Smooth muscle cell (in vitro differentiated cells): Measurements from ENCODE around the gene ALX1. TPM values are rescaled to one million over a fixed set of nuclear protein-coding genes. Genes with fewer than 3 reads are reported as not detected.
A peak's percentile ranks its signal among the peaks of the same experiment; 100 is the strongest.

Source experiments
- DNase-seq: peaks from one replicate; lab custom pipeline; 2025; ENCODE audit not compliant: unreplicated experiment; lab: John Stamatoyannopoulos, UW
- H2AFZ ChIP-seq: fragments of 200-600 bp; sonication (generic); 2 replicates; pipeline ENCODE4 v1.6.0; 2016; ENCODE audit warnings: antibody characterized with exemption, low read depth, mild to moderate bottlenecking
- H3F3A ChIP-seq: fragments of 200-600 bp; sonication (generic); 2 replicates; pipeline ENCODE4 v1.6.0; 2017; ENCODE audit warnings: antibody characterized with exemption, low read depth
- H3K27ac ChIP-seq: fragments of 200-600 bp; sonication (generic); 2 replicates; pipeline ENCODE4 v1.5.1; 2016; ENCODE audit warnings: low read depth, mild to moderate bottlenecking
- H3K27me3 ChIP-seq: fragments of 200-600 bp; sonication (generic); 2 replicates; pipeline ENCODE4 v1.6.1; 2016; ENCODE audit warnings: low read depth, mild to moderate bottlenecking
- H3K36me3 ChIP-seq: fragments of 200-600 bp; sonication (generic); 2 replicates; pipeline ENCODE4 v1.5.1; 2016; ENCODE audit warnings: low read depth
- H3K4me1 ChIP-seq: fragments of 200-600 bp; sonication (generic); 2 replicates; pipeline ENCODE4 v1.5.1; 2016; ENCODE audit warnings: low read depth
- H3K4me2 ChIP-seq: fragments of 200-600 bp; sonication (generic); 2 replicates; pipeline ENCODE4 v1.6.0; 2016; ENCODE audit warnings: mild to moderate bottlenecking
- H3K4me3 ChIP-seq: fragments of 200-600 bp; sonication (generic); 2 replicates; pipeline ENCODE4 v1.5.1; 2016; ENCODE audit warnings: mild to moderate bottlenecking
- H3K79me2 ChIP-seq: fragments of 200-600 bp; sonication (generic); 2 replicates; pipeline ENCODE4 v1.6.0; 2016; ENCODE audit warnings: low read depth, mild to moderate bottlenecking
- H3K9ac ChIP-seq: fragments of 200-600 bp; sonication (generic); 2 replicates; pipeline ENCODE4 v1.6.0; 2016; ENCODE audit warnings: low read depth
- H3K9me3 ChIP-seq: fragments of 200-600 bp; sonication (generic); replicated peaks from 2 replicates; pipeline ENCODE4 v1.5.1; 2016; ENCODE audit warnings: low read depth
- H4K20me1 ChIP-seq: fragments of 200-600 bp; sonication (generic); 2 replicates; pipeline ENCODE4 v1.6.0; 2016; ENCODE audit warnings: low read depth
- WGBS: methylation state at CpG from one replicate; pipeline ENCODE4 v1.1.7; 2016; ENCODE audit warnings: low lambda C conversion rate; 5-methylcytosine and 5-hydroxymethylcytosine counted together
- polyA plus RNA-seq: library from polyadenylated mRNA; unstranded; fragments of >200 nt; fragmentation: Nextera tagmentation; extraction: Ambion mirVana; gene quantifications from 2 replicates; pipeline ENCODE4 v1.2.1, GENCODE V29; 2016
- total RNA-seq: library from RNA; depleted of rRNA; stranded (reverse); fragments of >200 nt; gene quantifications from 2 replicates; pipeline ENCODE4 v1.2.3, GENCODE V29; 2014
- TF ChIP-seq, protein P1 (sequence below): fragments of 200-600 bp; sonication (generic); IDR thresholded peaks from 2 replicates; pipeline ENCODE4 v1.5.1; 2017; ENCODE audit warnings: borderline replicate concordance, mild to moderate bottlenecking, antibody characterized with exemption; ENCODE audit not compliant: insufficient read depth, poor library complexity, severe bottlenecking

ALX1 gene
- total RNA-seq, result 1.5 and 3.1 TPM in 2 replicates
- 0.69 and 3.5 TPM in 2 replicates for polyA plus RNA-seq

DNA sequence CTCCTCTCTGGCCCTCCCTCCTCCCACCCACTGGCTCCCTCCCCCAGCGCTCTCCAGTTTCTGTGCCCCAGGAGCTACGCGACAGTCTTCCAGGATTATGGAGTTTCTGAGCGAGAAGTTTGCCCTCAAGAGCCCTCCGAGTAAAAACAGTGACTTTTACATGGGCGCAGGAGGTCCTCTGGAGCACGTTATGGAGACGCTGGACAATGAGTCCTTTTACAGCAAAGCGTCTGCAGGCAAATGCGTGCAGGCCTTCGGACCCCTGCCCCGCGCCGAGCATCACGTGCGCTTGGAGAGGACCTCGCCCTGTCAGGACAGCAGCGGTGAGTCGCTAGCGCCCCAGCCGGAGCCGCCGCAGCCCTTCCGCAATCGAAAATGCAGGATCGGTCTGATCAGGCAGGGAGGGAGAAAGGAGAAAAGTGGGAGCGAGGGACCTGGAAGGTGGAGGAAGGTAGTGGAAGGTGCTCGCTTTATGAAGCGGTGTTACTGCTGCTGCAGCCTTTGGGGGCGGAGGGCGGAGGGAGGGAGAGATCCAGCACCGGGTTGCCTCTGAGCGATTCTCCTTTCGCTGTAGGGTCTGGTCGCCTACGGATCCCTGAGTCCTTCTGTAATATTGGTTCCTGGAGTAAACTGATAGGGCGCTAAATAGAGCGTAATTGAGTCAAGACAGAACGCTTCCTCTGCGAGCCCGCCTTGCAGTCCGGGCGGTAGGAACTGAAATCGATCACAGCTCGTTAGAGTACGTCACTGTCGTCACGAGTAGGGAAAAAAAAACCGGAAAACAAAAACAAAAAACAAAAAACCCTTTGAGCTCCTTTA is at the start of gene ALX1:
TSS of gene ALX1 (plus strand) at position 56 of the 819 bp plus-strand sequence. CDS start at position 98, 42 bp downstream.
- Histone ChIP-seq H3K36me3 (no peaks in the 10 kb centered on the region), H3F3A (no peaks in the 10 kb centered on the region), H3K27me3 (peaks cover 66% of the 10 kb centered on the region), H3K27ac (peak within 1 kb of the TSS; percentile 47), H2AFZ (peak within 1 kb of the TSS; percentile 96), H3K9me3 (no peaks in the 10 kb centered on the region), H3K4me1 (peaks cover 7% of the 10 kb centered on the region), H3K4me3 (peak within 1 kb of the TSS; percentile 58), H4K20me1 (no peaks in the 10 kb centered on the region), H3K9ac (peak within 1 kb of the TSS; percentile 37), H3K79me2 (peaks cover 5% of the 10 kb centered on the region), H3K4me2 (peak within 1 kb of the TSS; percentile 88)
- TF ChIP-seq, protein P1, sequence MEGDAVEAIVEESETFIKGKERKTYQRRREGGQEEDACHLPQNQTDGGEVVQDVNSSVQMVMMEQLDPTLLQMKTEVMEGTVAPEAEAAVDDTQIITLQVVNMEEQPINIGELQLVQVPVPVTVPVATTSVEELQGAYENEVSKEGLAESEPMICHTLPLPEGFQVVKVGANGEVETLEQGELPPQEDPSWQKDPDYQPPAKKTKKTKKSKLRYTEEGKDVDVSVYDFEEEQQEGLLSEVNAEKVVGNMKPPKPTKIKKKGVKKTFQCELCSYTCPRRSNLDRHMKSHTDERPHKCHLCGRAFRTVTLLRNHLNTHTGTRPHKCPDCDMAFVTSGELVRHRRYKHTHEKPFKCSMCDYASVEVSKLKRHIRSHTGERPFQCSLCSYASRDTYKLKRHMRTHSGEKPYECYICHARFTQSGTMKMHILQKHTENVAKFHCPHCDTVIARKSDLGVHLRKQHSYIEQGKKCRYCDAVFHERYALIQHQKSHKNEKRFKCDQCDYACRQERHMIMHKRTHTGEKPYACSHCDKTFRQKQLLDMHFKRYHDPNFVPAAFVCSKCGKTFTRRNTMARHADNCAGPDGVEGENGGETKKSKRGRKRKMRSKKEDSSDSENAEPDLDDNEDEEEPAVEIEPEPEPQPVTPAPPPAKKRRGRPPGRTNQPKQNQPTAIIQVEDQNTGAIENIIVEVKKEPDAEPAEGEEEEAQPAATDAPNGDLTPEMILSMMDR, result no peak
- DNase-seq, result peak; percentile 69
- WGBS, result under 1% methylated on average over 49 of the region's 49 CpGs

DNA sequence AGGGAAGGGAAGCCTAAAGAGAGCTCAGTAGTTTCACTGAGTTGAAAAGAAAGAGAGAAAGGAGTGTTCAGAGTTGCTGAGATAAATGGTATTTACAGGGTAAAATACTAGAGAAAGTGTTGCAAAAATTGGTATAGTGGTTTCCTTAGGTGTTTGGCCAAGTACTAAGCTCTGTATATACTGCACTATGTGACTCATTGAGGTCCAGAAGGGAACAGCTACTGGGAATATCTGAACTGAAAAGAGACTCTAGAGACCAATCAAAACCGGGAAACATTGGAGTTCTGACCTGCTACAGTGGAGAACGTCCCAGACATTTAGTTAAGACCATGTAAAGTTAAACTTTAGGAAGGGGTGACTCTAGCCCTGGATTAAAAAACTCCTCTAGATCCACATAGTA is 42.7 kb upstream of the ALX1 start:
- DNase-seq, result no peak
- no peaks in the 10 kb centered on the region for H3K4me1 ChIP-seq
- H3K27me3 ChIP-seq, result no peaks in the 10 kb centered on the region
- no peak overlapping the region for H3K4me2 ChIP-seq
- no peak overlapping the region for H3K9ac ChIP-seq
- H4K20me1 ChIP-seq, result no peaks in the 10 kb centered on the region
- no peak overlapping the region for H3K4me3 ChIP-seq
- no peaks in the 10 kb centered on the region for H3K9me3 ChIP-seq
- H3K36me3 ChIP-seq, result no peaks in the 10 kb centered on the region
- H3F3A ChIP-seq, result no peaks in the 10 kb centered on the region
- H3K79me2 ChIP-seq, result no peaks in the 10 kb centered on the region
- TF ChIP-seq, protein P1, result no peak
- 68% methylated on average over 2 of the region's 2 CpGs for WGBS
- no peak overlapping the region for H3K27ac ChIP-seq
- no peak overlapping the region for H2AFZ ChIP-seq

DNA sequence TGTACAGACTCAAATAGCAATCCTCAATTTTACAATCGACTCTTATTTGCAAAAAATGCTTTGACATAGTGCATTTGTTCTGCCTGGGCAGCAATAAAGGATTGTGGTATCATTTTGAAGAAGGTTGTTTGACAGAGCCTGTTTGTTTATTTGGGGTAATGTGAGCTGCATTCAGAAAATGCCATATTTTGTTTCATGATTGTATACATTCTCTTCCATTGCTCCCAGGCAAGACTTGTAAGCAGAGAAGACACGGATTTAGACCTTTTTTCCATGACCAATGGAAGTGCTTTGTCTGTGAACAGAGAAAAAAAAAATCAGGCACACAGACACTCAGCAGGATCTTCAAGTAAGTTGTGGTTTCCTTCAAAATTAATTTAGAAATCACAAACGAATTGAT is 35.5 kb upstream of the ALX1 start:
- Histone ChIP-seq H3K9ac (no peak overlapping the region), H3F3A (no peaks in the 10 kb centered on the region), H3K79me2 (no peaks in the 10 kb centered on the region), H3K27me3 (no peaks in the 10 kb centered on the region), H3K4me2 (no peak overlapping the region), H3K36me3 (no peaks in the 10 kb centered on the region), H4K20me1 (no peaks in the 10 kb centered on the region), H3K4me3 (no peak overlapping the region), H3K9me3 (no peaks in the 10 kb centered on the region), H3K4me1 (no peaks in the 10 kb centered on the region), H3K27ac (no peak overlapping the region), H2AFZ (no peak overlapping the region)
- TF ChIP-seq, protein P1, result no peak
- 56% methylated on average over 3 of the region's 3 CpGs for WGBS
- no peak for DNase-seq
